Breast epithelium (tissue), 3 donors: ENCODE data around the gene PARD3B.

Experiments
- POLR2A ChIP-seq: fragments of 450-650 bp; IDR thresholded peaks from one replicate; pipeline ENCODE4 v1.6.1; 2016; ENCODE audit warnings: antibody characterized with exemption, mild to moderate bottlenecking, moderate library complexity
- POLR2AphosphoS5 ChIP-seq, 3 donors: sonication (generic); formaldehyde crosslinking; IDR thresholded peaks; one replicate each; pipeline ENCODE4 v1.6.1; 2017; ENCODE audit warnings: antibody characterized with exemption in 3 of 3
- TF ChIP-seq, protein P1 (sequence below), 3 donors: fragments of 450-650 bp; IDR thresholded peaks; one replicate each; pipeline ENCODE4 v1.5.1; 2016 to 2017; ENCODE audit warnings: antibody characterized with exemption in 3 of 3, mild to moderate bottlenecking in 3 of 3, moderate library complexity in 3 of 3

DNA sequence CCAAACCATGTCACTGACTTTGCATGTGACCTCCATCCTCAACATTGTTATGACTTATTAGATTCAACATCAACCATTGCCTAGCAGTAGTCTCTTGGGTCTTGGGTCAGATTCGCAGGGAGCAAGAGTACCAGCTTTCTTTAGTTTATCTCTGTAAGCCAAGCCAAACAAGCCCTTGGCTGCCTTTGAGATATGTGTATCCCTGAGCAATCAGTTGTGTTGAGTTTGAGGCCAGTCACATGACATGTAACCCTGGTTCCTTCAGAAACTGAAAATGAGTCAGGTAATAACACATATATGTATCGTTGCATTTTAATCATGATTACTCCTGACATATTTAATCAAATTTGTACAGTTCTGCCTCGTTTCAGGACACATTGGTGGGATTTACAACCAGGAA lies 173.3 kb downstream of the PARD3B start:
- no peak for TF ChIP-seq POLR2A
- TF ChIP-seq, protein P1, sequence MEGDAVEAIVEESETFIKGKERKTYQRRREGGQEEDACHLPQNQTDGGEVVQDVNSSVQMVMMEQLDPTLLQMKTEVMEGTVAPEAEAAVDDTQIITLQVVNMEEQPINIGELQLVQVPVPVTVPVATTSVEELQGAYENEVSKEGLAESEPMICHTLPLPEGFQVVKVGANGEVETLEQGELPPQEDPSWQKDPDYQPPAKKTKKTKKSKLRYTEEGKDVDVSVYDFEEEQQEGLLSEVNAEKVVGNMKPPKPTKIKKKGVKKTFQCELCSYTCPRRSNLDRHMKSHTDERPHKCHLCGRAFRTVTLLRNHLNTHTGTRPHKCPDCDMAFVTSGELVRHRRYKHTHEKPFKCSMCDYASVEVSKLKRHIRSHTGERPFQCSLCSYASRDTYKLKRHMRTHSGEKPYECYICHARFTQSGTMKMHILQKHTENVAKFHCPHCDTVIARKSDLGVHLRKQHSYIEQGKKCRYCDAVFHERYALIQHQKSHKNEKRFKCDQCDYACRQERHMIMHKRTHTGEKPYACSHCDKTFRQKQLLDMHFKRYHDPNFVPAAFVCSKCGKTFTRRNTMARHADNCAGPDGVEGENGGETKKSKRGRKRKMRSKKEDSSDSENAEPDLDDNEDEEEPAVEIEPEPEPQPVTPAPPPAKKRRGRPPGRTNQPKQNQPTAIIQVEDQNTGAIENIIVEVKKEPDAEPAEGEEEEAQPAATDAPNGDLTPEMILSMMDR (IDR thresholded peaks at IDR 0.05): no peak
- no peak for TF ChIP-seq POLR2AphosphoS5 (IDR thresholded peaks at IDR 0.05)
